GM12872 (cell line): Measurements from ENCODE around the gene P2RX2.

Experiments used
- TF ChIP-seq, protein P1 (sequence below): IDR thresholded peaks from 3 replicates; pipeline ENCODE4 v1.5.1; 2011; ENCODE audit warnings: low read depth, mild to moderate bottlenecking, low read length, moderate library complexity; ENCODE audit not compliant: insufficient read depth

P2RX2 gene

GRCh38 chr12:132572801-132573760 lies 45.5 kb upstream of the P2RX2 start:
- TF ChIP-seq, protein P1, sequence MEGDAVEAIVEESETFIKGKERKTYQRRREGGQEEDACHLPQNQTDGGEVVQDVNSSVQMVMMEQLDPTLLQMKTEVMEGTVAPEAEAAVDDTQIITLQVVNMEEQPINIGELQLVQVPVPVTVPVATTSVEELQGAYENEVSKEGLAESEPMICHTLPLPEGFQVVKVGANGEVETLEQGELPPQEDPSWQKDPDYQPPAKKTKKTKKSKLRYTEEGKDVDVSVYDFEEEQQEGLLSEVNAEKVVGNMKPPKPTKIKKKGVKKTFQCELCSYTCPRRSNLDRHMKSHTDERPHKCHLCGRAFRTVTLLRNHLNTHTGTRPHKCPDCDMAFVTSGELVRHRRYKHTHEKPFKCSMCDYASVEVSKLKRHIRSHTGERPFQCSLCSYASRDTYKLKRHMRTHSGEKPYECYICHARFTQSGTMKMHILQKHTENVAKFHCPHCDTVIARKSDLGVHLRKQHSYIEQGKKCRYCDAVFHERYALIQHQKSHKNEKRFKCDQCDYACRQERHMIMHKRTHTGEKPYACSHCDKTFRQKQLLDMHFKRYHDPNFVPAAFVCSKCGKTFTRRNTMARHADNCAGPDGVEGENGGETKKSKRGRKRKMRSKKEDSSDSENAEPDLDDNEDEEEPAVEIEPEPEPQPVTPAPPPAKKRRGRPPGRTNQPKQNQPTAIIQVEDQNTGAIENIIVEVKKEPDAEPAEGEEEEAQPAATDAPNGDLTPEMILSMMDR, result no peak

GRCh38 chr12:132574271-132574996 lies 44.1 kb upstream of the P2RX2 start:
- TF ChIP-seq, protein P1, result no peak

- TF ChIP-seq, protein P1, result no peak
These were observed 42.9 kb upstream of the P2RX2 start for GRCh38 chr12:132575661-132576060.

DNA sequence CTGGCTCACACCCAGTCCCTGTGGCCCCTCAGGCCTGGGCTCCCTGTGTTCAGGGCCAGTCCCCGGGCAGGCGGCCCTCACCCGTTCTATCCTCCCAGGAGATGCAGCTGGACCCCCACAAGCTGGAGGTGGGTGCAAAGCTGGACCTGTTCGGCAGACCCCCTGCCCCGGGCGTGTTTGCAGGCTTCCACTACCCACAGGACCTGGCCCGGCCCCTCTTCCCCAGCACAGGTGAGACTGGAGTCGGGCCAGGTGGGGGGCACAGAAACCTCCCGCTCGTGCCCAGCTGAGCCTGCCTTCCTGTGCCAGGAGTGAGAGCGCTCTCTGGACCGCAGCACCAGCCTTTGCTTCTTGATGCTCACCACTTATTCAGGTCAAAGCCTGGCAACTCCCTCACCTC lies 41.9 kb upstream of the P2RX2 start:
- TF ChIP-seq, protein P1, result no peak

GRCh38 chr12:132577191-132577920 lies 41.2 kb upstream of the P2RX2 start:
- TF ChIP-seq, protein P1, result no peak

DNA sequence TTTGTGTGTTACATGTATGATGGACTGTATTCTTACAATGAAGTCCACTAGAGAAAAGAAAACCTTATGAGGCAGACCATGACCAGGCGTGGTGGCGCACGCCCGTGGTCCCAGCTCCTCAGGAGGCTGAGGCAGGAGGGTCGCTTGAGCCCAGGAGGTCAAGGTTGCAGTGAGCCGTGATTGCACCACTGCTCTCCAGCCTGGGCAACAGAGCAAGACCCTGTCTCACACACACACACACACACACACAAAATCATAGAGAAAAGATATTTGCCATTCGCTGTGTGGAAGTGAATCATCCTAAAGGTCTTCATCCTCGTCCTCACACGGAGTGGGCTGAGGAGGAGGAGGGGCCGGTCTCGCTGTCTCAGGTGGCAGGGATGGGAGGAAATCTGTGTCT lies 40.5 kb upstream of the P2RX2 start:
- TF ChIP-seq, protein P1, result no peak

DNA sequence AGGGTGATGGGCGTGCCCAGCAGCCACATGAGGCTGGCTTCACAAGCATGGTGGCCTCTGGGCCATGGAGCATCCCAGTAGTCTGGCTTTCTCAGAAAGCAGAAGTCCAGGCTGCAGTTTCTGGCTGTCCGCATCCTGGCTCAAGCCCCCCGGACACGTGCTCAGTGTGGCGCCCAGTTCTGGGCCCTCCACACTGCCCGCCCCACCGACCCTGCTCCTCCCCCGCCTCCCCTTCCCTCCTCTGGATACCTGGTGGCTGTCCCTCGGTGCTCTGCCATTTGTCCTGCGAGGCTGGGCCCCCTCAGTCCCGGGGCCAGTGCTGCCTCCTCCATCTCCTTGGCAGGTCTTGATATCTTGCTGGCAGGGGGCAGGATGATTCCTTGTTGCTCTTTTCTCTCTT lies 39.8 kb upstream of the P2RX2 start:
- TF ChIP-seq, protein P1, result no peak
